Endothelial cell (in vitro differentiated cells): ENCODE data around the gene TRAPPC2L. TPM values are rescaled to one million over a fixed set of nuclear protein-coding genes. Genes with fewer than 3 reads are reported as not detected.

Source experiments
- DNase-seq: peaks from one replicate; pipeline ENCODE4 v3.0.0; 2021; ENCODE audit warnings: low spot score
- H3K27ac Mint-ChIP-seq: one replicate; pipeline ENCODE4 v1.8.0; 2021; ENCODE audit warnings: mixed read lengths, inconsistent platforms; ENCODE audit not compliant: unreplicated experiment
- H3K27me3 Mint-ChIP-seq: one replicate; pipeline ENCODE4 v1.8.0; 2021; ENCODE audit warnings: mild to moderate bottlenecking, moderate library complexity, mixed read lengths, inconsistent platforms; ENCODE audit not compliant: unreplicated experiment
- H3K36me3 Mint-ChIP-seq: one replicate; pipeline ENCODE4 v1.8.0; 2021; ENCODE audit warnings: mild to moderate bottlenecking, low read depth, mixed read lengths, inconsistent platforms; ENCODE audit not compliant: unreplicated experiment
- H3K4me1 Mint-ChIP-seq: one replicate; pipeline ENCODE4 v1.8.0; 2021; ENCODE audit warnings: mild to moderate bottlenecking, mixed read lengths, inconsistent platforms; ENCODE audit not compliant: unreplicated experiment
- H3K4me3 Mint-ChIP-seq: one replicate; pipeline ENCODE4 v1.8.0; 2021; ENCODE audit warnings: mild to moderate bottlenecking, mixed read lengths, inconsistent platforms; ENCODE audit not compliant: unreplicated experiment
- H3K9me3 Mint-ChIP-seq: one replicate; pipeline ENCODE4 v1.8.0; 2021; ENCODE audit warnings: mixed read lengths, inconsistent platforms; ENCODE audit not compliant: unreplicated experiment
- total RNA-seq: library from RNA; stranded (reverse); fragmentation: NEBNext Ultra II Directional; extraction: Animal tissue kit (Norgen Biotek cat#: 25700); gene quantifications from one replicate; pipeline ENCODE4 v1.2.1, GENCODE V29; 2021; ENCODE audit not compliant: unreplicated experiment
- TF ChIP-seq, protein P1 (sequence below): fragments of 200-600 bp; sonication (generic); IDR thresholded peaks from one replicate; pipeline ENCODE4 v1.5.0; 2021; ENCODE audit warnings: antibody characterized with exemption; ENCODE audit not compliant: unreplicated experiment

The TRAPPC2L gene
- total RNA-seq, 1 donor from 2014 or later: 65.3 TPM

DNA sequence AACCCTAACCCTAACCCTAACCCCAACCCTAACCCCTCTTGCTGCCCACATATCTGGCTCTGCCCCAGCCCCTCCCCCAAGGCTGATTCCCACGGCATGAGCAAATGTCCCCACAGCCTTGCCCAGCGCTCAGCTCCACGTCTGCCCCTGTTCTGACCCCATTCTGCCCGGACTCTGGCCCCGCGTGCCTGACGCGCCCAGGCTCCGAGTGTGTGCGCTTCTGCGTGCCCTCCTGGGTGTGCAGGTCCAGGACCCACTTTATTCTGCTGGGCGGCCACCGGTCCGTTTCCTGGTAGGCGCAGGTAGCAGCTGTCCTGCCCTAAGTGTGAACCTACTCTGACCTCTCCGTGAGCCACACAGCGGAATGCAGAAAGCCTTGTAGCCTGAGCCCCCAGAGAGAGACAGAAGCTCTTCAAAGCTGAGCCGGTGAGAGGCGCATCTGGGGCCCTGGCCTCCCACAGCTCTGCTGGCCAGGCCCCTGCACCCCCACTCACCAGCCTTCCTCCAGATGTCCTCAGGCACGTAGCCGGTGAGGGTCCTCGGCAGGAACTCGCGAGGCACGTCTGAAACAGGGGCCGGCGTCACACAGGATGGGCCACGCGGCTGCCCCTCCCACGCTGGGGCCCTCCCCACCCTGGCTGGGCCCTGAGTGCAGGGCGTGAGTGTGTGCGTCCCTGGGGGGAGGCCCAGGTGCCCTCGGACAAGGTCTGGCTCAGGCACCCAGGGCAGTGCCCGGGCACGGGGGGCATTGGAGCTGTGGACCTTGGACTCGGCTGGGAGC, 23.5 kb downstream of the TRAPPC2L start:
- H3K4me3 Mint-ChIP-seq: no peak overlapping the region
- TF ChIP-seq, protein P1, sequence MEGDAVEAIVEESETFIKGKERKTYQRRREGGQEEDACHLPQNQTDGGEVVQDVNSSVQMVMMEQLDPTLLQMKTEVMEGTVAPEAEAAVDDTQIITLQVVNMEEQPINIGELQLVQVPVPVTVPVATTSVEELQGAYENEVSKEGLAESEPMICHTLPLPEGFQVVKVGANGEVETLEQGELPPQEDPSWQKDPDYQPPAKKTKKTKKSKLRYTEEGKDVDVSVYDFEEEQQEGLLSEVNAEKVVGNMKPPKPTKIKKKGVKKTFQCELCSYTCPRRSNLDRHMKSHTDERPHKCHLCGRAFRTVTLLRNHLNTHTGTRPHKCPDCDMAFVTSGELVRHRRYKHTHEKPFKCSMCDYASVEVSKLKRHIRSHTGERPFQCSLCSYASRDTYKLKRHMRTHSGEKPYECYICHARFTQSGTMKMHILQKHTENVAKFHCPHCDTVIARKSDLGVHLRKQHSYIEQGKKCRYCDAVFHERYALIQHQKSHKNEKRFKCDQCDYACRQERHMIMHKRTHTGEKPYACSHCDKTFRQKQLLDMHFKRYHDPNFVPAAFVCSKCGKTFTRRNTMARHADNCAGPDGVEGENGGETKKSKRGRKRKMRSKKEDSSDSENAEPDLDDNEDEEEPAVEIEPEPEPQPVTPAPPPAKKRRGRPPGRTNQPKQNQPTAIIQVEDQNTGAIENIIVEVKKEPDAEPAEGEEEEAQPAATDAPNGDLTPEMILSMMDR: no peak
- no peaks in the 10 kb centered on the region for H3K36me3 Mint-ChIP-seq
- no peaks in the 10 kb centered on the region for H3K9me3 Mint-ChIP-seq
- no peaks in the 10 kb centered on the region for H3K4me1 Mint-ChIP-seq
- peaks cover 2% of the 10 kb centered on the region for H3K27me3 Mint-ChIP-seq
- no peak overlapping the region for H3K27ac Mint-ChIP-seq
- no peak for DNase-seq

DNA sequence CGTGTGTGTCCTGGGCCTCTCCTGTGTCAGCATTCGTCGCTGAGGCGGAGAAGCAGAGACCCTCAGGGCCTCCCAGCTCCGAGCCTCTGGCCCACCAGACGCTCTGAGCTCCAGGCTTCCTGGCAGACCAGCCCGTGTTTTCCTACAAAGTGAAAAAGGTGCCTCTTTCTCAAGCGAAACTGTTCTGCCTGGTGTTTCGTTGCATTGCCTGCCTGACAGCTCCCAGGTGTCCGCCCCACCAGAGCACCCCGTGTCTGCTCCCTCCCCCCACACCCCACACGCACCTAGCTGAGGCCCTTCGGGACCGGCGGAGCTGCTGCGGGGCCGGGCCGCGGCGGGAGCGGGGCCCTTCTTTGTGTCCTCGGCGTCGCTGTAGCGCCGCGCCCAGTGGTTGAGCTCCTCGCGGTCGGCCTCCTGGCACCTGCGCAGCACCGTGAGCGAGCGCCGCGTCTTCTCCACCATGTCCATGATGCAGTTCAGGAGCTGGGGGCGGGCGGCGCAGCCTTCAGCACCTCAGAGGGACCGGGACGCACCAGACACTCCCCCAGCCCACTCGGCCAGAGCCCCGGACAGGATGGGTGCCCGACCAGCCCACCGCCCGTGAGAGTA, 24.2 kb downstream of the TRAPPC2L start:
- peaks cover 2% of the 10 kb centered on the region for H3K27me3 Mint-ChIP-seq
- H3K36me3 Mint-ChIP-seq: no peaks in the 10 kb centered on the region
- DNase-seq: no peak
- H3K27ac Mint-ChIP-seq: no peak overlapping the region
- no peaks in the 10 kb centered on the region for H3K9me3 Mint-ChIP-seq
- no peak overlapping the region for H3K4me3 Mint-ChIP-seq
- H3K4me1 Mint-ChIP-seq: no peaks in the 10 kb centered on the region
- TF ChIP-seq, protein P1: no peak

DNA sequence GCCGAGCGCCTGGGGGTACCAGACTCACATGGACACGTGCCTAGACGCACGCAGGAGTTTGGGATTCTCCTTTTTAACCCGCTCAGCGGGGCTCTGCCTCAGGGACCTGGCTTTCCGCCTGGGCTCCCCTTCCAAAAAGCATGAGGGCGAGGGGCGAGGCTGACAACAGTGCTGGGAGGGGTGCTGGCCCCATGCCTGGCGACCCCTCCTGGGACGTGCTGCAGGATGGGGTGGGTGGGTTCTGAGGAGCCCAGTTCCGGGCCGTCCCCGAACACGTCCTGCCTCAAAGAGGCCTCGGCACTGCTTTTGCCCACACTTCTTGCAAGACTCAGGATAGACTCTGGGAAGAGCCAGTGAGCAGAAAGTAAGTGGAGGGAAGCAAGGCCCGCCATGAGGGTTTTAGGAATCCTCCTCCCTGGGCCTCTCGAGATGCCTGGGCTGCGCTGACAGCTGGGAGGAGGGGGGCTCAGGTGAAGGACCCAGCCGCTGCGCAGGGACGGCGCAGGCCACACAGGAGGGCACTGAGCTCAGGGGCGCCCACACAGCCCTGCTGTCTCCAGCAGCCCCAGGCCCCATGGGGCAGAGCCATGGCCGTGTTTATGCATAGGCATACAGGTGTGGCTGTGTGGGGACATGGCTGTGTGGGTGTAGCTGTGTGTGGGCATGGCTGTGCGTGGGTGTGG, 24.9 kb downstream of the TRAPPC2L start:
- DNase-seq: no peak
- Mint-ChIP-seq H3K36me3 (no peaks in the 10 kb centered on the region), H3K4me3 (no peak overlapping the region), H3K9me3 (no peaks in the 10 kb centered on the region), H3K27ac (no peak overlapping the region), H3K27me3 (peaks cover 2% of the 10 kb centered on the region), H3K4me1 (no peaks in the 10 kb centered on the region)
- TF ChIP-seq, protein P1: no peak

DNA sequence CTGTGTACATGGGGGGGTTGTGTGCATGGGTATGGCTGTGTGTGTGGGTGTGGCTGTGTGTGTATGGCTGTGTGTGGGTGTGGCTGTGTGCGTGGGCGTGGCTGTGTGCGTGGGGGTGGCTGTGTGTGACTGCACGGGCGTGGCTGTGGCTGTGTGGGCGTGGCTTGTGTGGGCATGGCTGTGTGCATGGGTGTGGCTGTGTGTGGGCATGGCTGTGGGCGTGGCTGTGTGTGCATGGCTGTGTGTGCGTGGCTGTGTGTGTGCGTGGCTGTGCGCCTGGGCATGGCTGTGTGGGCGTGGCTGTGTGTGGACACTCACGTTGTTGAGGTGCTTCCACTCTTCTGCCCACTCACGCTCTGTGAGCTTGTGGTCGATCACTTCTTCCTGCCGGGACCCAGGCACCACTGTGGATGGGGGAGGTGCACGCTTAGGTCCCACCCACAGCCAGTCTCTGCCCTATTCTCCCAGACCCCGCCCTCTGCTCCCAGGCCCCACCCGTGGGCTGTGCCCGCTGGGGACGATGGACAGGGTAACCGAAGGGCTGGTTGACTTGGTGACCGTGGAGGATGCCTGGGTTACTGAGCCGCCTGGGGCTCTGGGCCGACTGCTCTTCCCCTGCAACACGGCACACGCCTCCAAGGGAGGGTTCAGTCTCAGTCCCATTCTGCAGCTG, 25.6 kb downstream of the TRAPPC2L start:
- no peak for DNase-seq
- TF ChIP-seq, protein P1: no peak
- no peaks in the 10 kb centered on the region for H3K36me3 Mint-ChIP-seq
- peaks cover 2% of the 10 kb centered on the region for H3K27me3 Mint-ChIP-seq
- no peaks in the 10 kb centered on the region for H3K9me3 Mint-ChIP-seq
- H3K4me1 Mint-ChIP-seq: no peaks in the 10 kb centered on the region
- no peak overlapping the region for H3K27ac Mint-ChIP-seq
- H3K4me3 Mint-ChIP-seq: no peak overlapping the region
